Heart left ventricle (tissue), 13 donors: ENCODE results near the gene KNSTRN.

Experiments used
- CTCF ChIP-seq, 12 donors: fragments of 200-600 bp; sonication (generic) in 4 of 12; IDR thresholded peaks; one replicate each; pipeline versions ENCODE4 v1.5.0 to v1.8.0; 2018 to 2022; ENCODE audit warnings: antibody characterized with exemption in 12 of 12, mild to moderate bottlenecking in 5 of 12
- POLR2A ChIP-seq, 2 donors: fragments of 450-650 bp; IDR thresholded peaks; one replicate each; pipeline ENCODE4 v1.6.1; 2017; ENCODE audit warnings: antibody characterized with exemption in 2 of 2, mild to moderate bottlenecking in 2 of 2, moderate library complexity in 2 of 2
- donor health status: ischemic (EF 13 %, LVEDD 7.1; RV severe dilation, severe dysfunction).
- donor health status: DM: no; HTN: yes; CAD: no.
- donor health status: DM: no; HTN: no; CAD: no.
- donor health status: ischemic (EF 25% LVEDD 6.9; RV normal size, moderate dysfunction).
- donor health status: ischemic (EF 25% LVEDD 5.7; RV mildly dilated, moderate dysfunction).
- donor health status: ischemic (EF 35%, LVEDD 5.7; RV mildly dilated, moderate dysfunction).
- donor health status: nonischemic (EF 11% LVEDD 7.7; RV severe dilation, severe dysfunction).
- donor health status: DM: yes; HTN: yes; CAD: no.
- donor health status: PGD.
- donor health status: ischemic (EF 29% LVEDD 5.4; RV normal size, mild dysfunction).
- donor health status: nonischemic (EF 23%, LVEDD 6.1; RV moderate dilation, normal function).

- no peak for TF ChIP-seq CTCF (IDR thresholded peaks at IDR 0.05)
- no peak for TF ChIP-seq POLR2A (IDR thresholded peaks at IDR 0.05)
Measured at GRCh38 chr15:40414816-40415215, 32.3 kb downstream of the KNSTRN start.
